Measurements from ENCODE around the gene POLR3A.

POLR3A gene

GRCh38 chr10:77965294-77965693, 64.0 kb downstream of the POLR3A start:
- peak; percentile 75 for DNase-seq (ENCODE audit: extremely low read depth, low read depth)
- H3K4me3 ChIP-seq (replicated peaks; ENCODE audit: low read depth, low read length) = no peak overlapping the region
- TF ChIP-seq CTCF (IDR thresholded peaks at IDR 0.05; ENCODE audit: low read depth, low read length, missing control alignments) = no peak

- no peak for DNase-seq (ENCODE audit: extremely low read depth, low read depth)
- H3K4me3 ChIP-seq (replicated peaks; ENCODE audit: low read depth, low read length) = no peak overlapping the region
- TF ChIP-seq CTCF (IDR thresholded peaks at IDR 0.05; ENCODE audit: low read depth, low read length, missing control alignments) = no peak
Observed at GRCh38 chr10:77964811-77965210, 64.5 kb downstream of the POLR3A start.

GRCh38 chr10:77963901-77964300, 65.4 kb downstream of the POLR3A start:
- DNase-seq (ENCODE audit: extremely low read depth, low read depth) = no peak
- H3K4me3 ChIP-seq (replicated peaks; ENCODE audit: low read depth, low read length) = no peak overlapping the region
- TF ChIP-seq CTCF (IDR thresholded peaks at IDR 0.05; ENCODE audit: low read depth, low read length, missing control alignments) = no peak

- DNase-seq (ENCODE audit: extremely low read depth, low read depth) = no peak
- H3K4me3 ChIP-seq (replicated peaks; ENCODE audit: low read depth, low read length) = no peak overlapping the region
- no peak for TF ChIP-seq CTCF (IDR thresholded peaks at IDR 0.05; ENCODE audit: low read depth, low read length, missing control alignments)
Observed at GRCh38 chr10:77962350-77963146, 66.8 kb downstream of the POLR3A start.

GRCh38 chr10:77961668-77962067, 67.6 kb downstream of the POLR3A start:
- no peak overlapping the region for H3K4me3 ChIP-seq (replicated peaks; ENCODE audit: low read depth, low read length)
- TF ChIP-seq CTCF (IDR thresholded peaks at IDR 0.05; ENCODE audit: low read depth, low read length, missing control alignments) = no peak
- DNase-seq (ENCODE audit: extremely low read depth, low read depth) = no peak

- no peak overlapping the region for H3K4me3 ChIP-seq (replicated peaks; ENCODE audit: low read depth, low read length)
- no peak for DNase-seq (ENCODE audit: extremely low read depth, low read depth)
- no peak for TF ChIP-seq CTCF (IDR thresholded peaks at IDR 0.05; ENCODE audit: low read depth, low read length, missing control alignments)
Observed at GRCh38 chr10:77960829-77961329, 68.4 kb downstream of the POLR3A start.
